ENCODE measurements around the gene USP48. TPM values are rescaled to one million over a fixed set of nuclear protein-coding genes. Genes with fewer than 3 reads are reported as not detected.

The USP48 gene
- total RNA-seq, 1 experiment from 2014 or later: 49.1 TPM

- CTCF ChIA-PET: interaction anchor here (0.7 kb wide), 1 partner anchor 174 kb away, joined by 3 read pairs; no protein-coding TSS in a partner anchor
- Histone ChIP-seq H3K4me3 (ENCODE audit: low read depth, low read length) (no peak overlapping the region), H3K27me3 (replicated peaks; ENCODE audit: control insufficient read depth, insufficient read depth, low read length) (no peaks in the 10 kb centered on the region), H3K4me1 (no peaks in the 10 kb centered on the region), H3K36me3 (ENCODE audit: control insufficient read depth, insufficient read depth, low read length) (peaks cover 1% of the 10 kb centered on the region; the same call in 1 of the 2 replicates), H3K9me3 (no peaks in the 10 kb centered on the region)
- Mint-ChIP-seq H3K4me3 (ENCODE audit: unreplicated experiment) (no peak overlapping the region), H3K27me3 (ENCODE audit: insufficient read depth, unreplicated experiment) (no peaks in the 10 kb centered on the region), H3K27ac (ENCODE audit: unreplicated experiment) (no peak overlapping the region), H3K36me3 (ENCODE audit: insufficient read depth, unreplicated experiment) (peaks cover 40% of the 10 kb centered on the region), H3K9me3 (ENCODE audit: unreplicated experiment) (no peaks in the 10 kb centered on the region), H3K4me1 (ENCODE audit: low read depth, unreplicated experiment) (no peaks in the 10 kb centered on the region)
- DNase-seq: no peak
- no TSS peak for BruUV-seq (replicated peaks)
- TF ChIP-seq CTCF (IDR thresholded peaks at IDR 0.05; ENCODE audit: insufficient read depth in 1 of 2, low read depth in 1 of 2, low read length in 1 of 2, severe bottlenecking in 1 of 2, unreplicated experiment in 1 of 2): no peak
- intact Hi-C loops (cut with micrococcal nuclease; ENCODE audit: unreplicated experiment): no loop called here
- POLR2A ChIA-PET: no interaction called here
Observed at GRCh38 chr1:21822349-21822748, 39.4 kb upstream of the USP48 start.

- Mint-ChIP-seq H3K27ac (ENCODE audit: unreplicated experiment) (no peak overlapping the region), H3K4me3 (ENCODE audit: unreplicated experiment) (no peak overlapping the region), H3K27me3 (ENCODE audit: insufficient read depth, unreplicated experiment) (no peaks in the 10 kb centered on the region), H3K4me1 (ENCODE audit: low read depth, unreplicated experiment) (no peaks in the 10 kb centered on the region), H3K36me3 (ENCODE audit: insufficient read depth, unreplicated experiment) (peaks cover 32% of the 10 kb centered on the region), H3K9me3 (ENCODE audit: unreplicated experiment) (no peaks in the 10 kb centered on the region)
- peaks cover 1% of the 10 kb centered on the region; the same call in 1 of the 2 replicates for H3K36me3 ChIP-seq (ENCODE audit: control insufficient read depth, insufficient read depth, low read length)
- H3K4me1 ChIP-seq: no peaks in the 10 kb centered on the region
- TF ChIP-seq CTCF (IDR thresholded peaks at IDR 0.05; ENCODE audit: insufficient read depth in 1 of 2, low read depth in 1 of 2, low read length in 1 of 2, severe bottlenecking in 1 of 2, unreplicated experiment in 1 of 2): no peak
- H3K27me3 ChIP-seq (replicated peaks; ENCODE audit: control insufficient read depth, insufficient read depth, low read length): no peaks in the 10 kb centered on the region
- DNase-seq: no peak
- POLR2A ChIA-PET: no interaction called here
- intact Hi-C loops (cut with micrococcal nuclease; ENCODE audit: unreplicated experiment): no loop called here
- no TSS peak for BruUV-seq (replicated peaks)
- CTCF ChIA-PET: interaction anchor here (0.7 kb wide), 1 partner anchor 174 kb away, joined by 3 read pairs; no protein-coding TSS in a partner anchor
- H3K4me3 ChIP-seq (ENCODE audit: low read depth, low read length): no peak overlapping the region
- no peaks in the 10 kb centered on the region for H3K9me3 ChIP-seq
Observed at GRCh38 chr1:21821385-21822019, 38.6 kb upstream of the USP48 start.

- Mint-ChIP-seq H3K9me3 (ENCODE audit: unreplicated experiment) (no peaks in the 10 kb centered on the region), H3K27me3 (ENCODE audit: insufficient read depth, unreplicated experiment) (no peaks in the 10 kb centered on the region), H3K4me3 (ENCODE audit: unreplicated experiment) (no peak overlapping the region), H3K36me3 (ENCODE audit: insufficient read depth, unreplicated experiment) (peaks cover 25% of the 10 kb centered on the region), H3K27ac (ENCODE audit: unreplicated experiment) (no peak overlapping the region), H3K4me1 (ENCODE audit: low read depth, unreplicated experiment) (no peaks in the 10 kb centered on the region)
- POLR2A ChIA-PET: no interaction called here
- Histone ChIP-seq H3K4me3 (ENCODE audit: low read depth, low read length) (no peak overlapping the region), H3K27me3 (replicated peaks; ENCODE audit: control insufficient read depth, insufficient read depth, low read length) (no peaks in the 10 kb centered on the region), H3K36me3 (ENCODE audit: control insufficient read depth, insufficient read depth, low read length) (no peaks in the 10 kb centered on the region; the same call in 1 of the 2 replicates), H3K9me3 (no peaks in the 10 kb centered on the region), H3K4me1 (no peaks in the 10 kb centered on the region)
- TF ChIP-seq CTCF (IDR thresholded peaks at IDR 0.05; ENCODE audit: insufficient read depth in 1 of 2, low read depth in 1 of 2, low read length in 1 of 2, severe bottlenecking in 1 of 2, unreplicated experiment in 1 of 2): no peak
- BruUV-seq (replicated peaks): no TSS peak
- intact Hi-C loops (cut with micrococcal nuclease; ENCODE audit: unreplicated experiment): no loop called here
- CTCF ChIA-PET: no interaction called here
- DNase-seq: no peak
Observed at GRCh38 chr1:21820597-21821232, 37.8 kb upstream of the USP48 start.

All from Caco-2 (cell line).